Activated CD4-positive, alpha-beta T cell treated with anti-CD3 and anti-CD28 coated beads, Interleukin-2, amount 10 ng/mL, durations not matched to agents 7 days and 5 days (primary cell): ENCODE measurements around the gene EHMT1. TPM values are rescaled to one million over a fixed set of nuclear protein-coding genes. Genes with fewer than 3 reads are reported as not detected.
"Not testable (repeated sequence)": the region's sequence is repeated elsewhere in the genome, so short reads cannot be mapped to it uniquely, and the experiment has no call there.

Source experiments
- CTCF ChIA-PET: fragments of 350-600 bp; sonication (Branson Sonifier 250); formaldehyde crosslinking; loops from one replicate; lab custom pipeline; 2021; ENCODE audit warnings: antibody characterized with exemption; lab: Charles Lee
- POLR2A ChIA-PET: fragments of 350-600 bp; sonication (Branson Sonifier 250); formaldehyde crosslinking; loops from one replicate; lab custom pipeline; 2021; ENCODE audit warnings: antibody characterized with exemption; lab: Charles Lee
- DNase-seq: peaks from one replicate; pipeline ENCODE4 v3.0.0-alpha.2; 2020
- H3K27ac Mint-ChIP-seq: one replicate; pipeline ENCODE4 v1.8.0; 2021; ENCODE audit warnings: mild to moderate bottlenecking, moderate library complexity, mixed read lengths
- H3K27me3 Mint-ChIP-seq: one replicate; pipeline ENCODE4 v1.8.0; 2021; ENCODE audit warnings: mixed read lengths
- H3K36me3 Mint-ChIP-seq: one replicate; pipeline ENCODE4 v1.8.0; 2021; ENCODE audit warnings: low read depth, mixed read lengths
- H3K4me1 Mint-ChIP-seq: one replicate; pipeline ENCODE4 v1.8.0; 2021; ENCODE audit warnings: mixed read lengths
- H3K4me3 Mint-ChIP-seq: one replicate; pipeline ENCODE4 v1.8.0; 2021; ENCODE audit warnings: mild to moderate bottlenecking, moderate library complexity, mixed read lengths
- H3K9me3 Mint-ChIP-seq: one replicate; pipeline ENCODE4 v1.8.0; 2021; ENCODE audit warnings: mixed read lengths
- total RNA-seq, 2 experiments: library from RNA; stranded (reverse); gene quantifications; one replicate each; pipeline ENCODE4 v1.2.3, GENCODE V29; 2021

Gene EHMT1
- total RNA-seq, 2 experiments from 2014 or later, result 100 to 110 TPM

DNA sequence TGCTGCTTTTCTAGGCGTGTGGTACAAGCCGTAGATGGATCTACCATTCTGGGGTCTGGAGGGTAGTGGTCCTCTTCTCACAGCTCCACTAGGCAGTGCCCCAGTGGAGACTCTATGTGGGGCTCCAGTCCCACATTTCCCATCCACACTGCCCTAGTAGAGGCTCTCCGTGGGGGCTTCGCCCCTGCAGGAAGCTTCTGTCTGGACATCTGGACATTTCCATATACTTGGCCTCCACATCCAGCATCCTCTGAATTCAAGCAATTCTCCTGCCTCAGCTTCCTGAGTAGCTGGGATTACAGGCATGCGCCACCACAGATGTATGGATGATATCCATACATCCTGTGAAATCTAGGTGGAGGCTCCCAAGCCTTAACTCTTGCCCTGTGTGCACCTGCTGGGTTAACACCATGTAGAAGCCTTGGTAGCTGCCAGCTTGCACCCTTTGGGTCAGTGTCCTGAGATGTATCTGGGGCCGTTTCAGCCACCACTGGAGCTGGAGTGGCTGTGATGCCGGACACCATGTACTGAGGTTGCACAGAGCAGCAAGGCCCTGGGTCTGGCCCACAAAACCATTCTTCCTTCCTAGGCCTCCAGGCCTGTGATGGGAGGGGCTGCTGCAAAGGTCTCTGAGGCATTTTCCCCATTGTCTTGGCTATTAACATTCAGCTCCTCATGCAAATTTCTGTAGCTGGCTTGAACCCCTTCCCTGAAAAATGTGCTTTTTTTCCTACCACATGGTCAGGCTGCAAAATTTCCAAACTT lies 84.0 kb downstream of the EHMT1 start:
- no peak for DNase-seq
- Mint-ChIP-seq H3K27ac (no peak overlapping the region), H3K4me1 (peaks cover 23% of the 10 kb centered on the region), H3K36me3 (peaks cover 41% of the 10 kb centered on the region), H3K9me3 (peaks cover 27% of the 10 kb centered on the region), H3K4me3 (no peak overlapping the region), H3K27me3 (no peaks in the 10 kb centered on the region)
- CTCF ChIA-PET, result no interaction called here
- POLR2A ChIA-PET, result no interaction called here

GRCh38 chr9:137703842-137704508 lies 85.2 kb downstream of the EHMT1 start:
- no peak overlapping the region for H3K4me3 Mint-ChIP-seq
- POLR2A ChIA-PET, result no interaction called here

GRCh38 chr9:137705443-137705863 lies 86.6 kb downstream of the EHMT1 start:
- Mint-ChIP-seq H3K9me3 (peaks cover 25% of the 10 kb centered on the region), H3K4me1 (peaks cover 23% of the 10 kb centered on the region), H3K27me3 (no peaks in the 10 kb centered on the region), H3K27ac (no peak overlapping the region), H3K4me3 (peak overlapping the region; percentile 11), H3K36me3 (peaks cover 33% of the 10 kb centered on the region)
- POLR2A ChIA-PET, result no interaction called here
- peak; percentile 37 for DNase-seq
- CTCF ChIA-PET, result no interaction called here

More at GRCh38 chr9:137703842-137704508, 85.2 kb downstream of the EHMT1 start:
- Mint-ChIP-seq H3K27me3 (no peaks in the 10 kb centered on the region), H3K27ac (no peak overlapping the region), H3K9me3 (peaks cover 27% of the 10 kb centered on the region), H3K36me3 (peaks cover 40% of the 10 kb centered on the region), H3K4me1 (peaks cover 23% of the 10 kb centered on the region)
- CTCF ChIA-PET, result no interaction called here
- DNase-seq, result no peak

DNA sequence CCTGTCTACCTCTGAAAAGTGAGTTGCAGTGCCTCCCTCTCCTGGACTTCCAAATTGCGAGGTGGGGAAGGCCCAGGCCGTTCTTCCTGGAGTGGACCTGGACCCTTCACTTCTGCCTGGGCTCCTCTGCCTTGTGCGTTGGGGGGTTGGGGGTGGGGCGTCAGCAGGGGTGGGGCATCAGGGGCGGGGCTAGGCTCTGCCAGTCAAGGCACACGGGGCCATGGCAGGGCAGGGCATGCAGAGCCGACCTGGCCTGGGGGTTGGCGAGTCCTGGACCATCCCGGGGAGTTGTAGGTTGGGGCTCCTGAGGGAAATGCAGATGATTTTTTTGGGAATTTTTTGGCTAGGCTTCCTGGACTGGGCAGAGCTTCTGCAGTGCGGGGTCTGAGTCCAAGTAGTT lies 87.1 kb downstream of the EHMT1 start:
- ChIA-PET CTCF (no interaction called here), POLR2A (no interaction called here)
- Mint-ChIP-seq H3K36me3 (peaks cover 31% of the 10 kb centered on the region), H3K4me3 (no peak overlapping the region), H3K27me3 (no peaks in the 10 kb centered on the region), H3K27ac (no peak overlapping the region), H3K9me3 (peaks cover 21% of the 10 kb centered on the region), H3K4me1 (peaks cover 23% of the 10 kb centered on the region)
- DNase-seq, result no peak

DNA sequence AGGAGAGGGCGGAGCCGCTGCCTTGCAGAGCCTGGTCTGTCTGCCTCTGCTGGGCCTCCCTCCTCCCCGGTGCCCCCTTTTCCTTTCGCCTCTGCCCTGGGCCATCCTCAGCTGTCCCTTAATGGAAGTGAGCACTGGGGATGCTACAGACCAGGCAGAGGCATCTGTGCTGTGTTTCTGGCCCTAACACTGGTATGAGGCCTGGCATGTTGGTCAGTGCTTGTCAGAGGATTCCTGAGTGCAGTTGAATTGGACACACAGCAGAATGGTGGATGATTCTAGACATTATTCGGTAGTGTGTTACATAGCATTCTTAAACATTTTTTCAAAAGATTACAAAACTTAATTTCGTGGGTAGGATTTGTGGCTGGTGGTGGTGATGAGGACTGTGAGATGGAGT lies 88.6 kb downstream of the EHMT1 start:
- Mint-ChIP-seq H3K27ac (peak overlapping the region; percentile 52), H3K27me3 (no peaks in the 10 kb centered on the region), H3K4me1 (peaks cover 33% of the 10 kb centered on the region), H3K4me3 (no peak overlapping the region), H3K9me3 (peaks cover 24% of the 10 kb centered on the region), H3K36me3 (peaks cover 39% of the 10 kb centered on the region)
- CTCF ChIA-PET, result interaction anchor here (1.3 kb wide), 1 partner anchor 8 kb away, joined by 3 read pairs; no protein-coding TSS in a partner anchor
- POLR2A ChIA-PET, result no interaction called here
- no peak for DNase-seq

DNA sequence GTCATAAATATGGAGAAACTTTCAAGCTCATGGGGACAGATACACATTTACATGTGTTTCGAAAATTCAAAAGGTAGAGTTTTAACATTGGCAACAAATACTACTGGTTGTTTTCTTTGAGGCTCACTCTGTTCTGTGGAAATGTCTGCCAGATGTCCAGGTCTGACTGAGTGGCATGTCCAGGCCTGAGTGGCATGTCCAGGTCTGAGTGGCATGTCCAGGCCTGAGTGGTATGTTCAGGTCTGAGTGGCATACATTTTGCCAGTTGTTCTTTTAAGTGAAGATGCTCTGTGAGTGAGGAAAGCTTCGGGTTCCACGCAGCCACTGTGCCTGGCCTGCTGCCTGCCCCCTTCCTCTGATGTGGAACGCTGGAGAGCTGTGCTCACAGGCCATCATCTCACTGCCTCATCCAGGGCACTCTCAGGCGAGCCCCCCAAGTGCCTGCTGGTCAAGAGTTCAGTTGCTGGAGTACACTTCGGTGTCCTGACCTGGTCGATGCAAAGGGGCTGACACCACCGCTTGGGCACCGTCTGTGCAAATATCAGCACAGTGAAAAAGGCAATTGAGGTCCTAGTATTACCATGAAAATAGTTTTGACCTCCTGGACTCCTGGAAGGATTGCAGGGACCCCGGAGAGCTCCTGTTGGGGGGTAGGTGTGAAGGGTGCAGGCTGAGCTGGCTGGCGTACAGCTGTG lies 89.9 kb downstream of the EHMT1 start:
- H3K36me3 Mint-ChIP-seq, result peaks cover 33% of the 10 kb centered on the region
- H3K4me3 Mint-ChIP-seq, result peak overlapping the region; percentile 22
- POLR2A ChIA-PET, result no interaction called here
- CTCF ChIA-PET, result interaction anchor here (1.3 kb wide), 1 partner anchor 9 kb away, joined by 3 read pairs; no protein-coding TSS in a partner anchor
- no peak overlapping the region for H3K27ac Mint-ChIP-seq
- DNase-seq, result no peak
- H3K4me1 Mint-ChIP-seq, result peaks cover 37% of the 10 kb centered on the region
- no peaks in the 10 kb centered on the region for H3K27me3 Mint-ChIP-seq
- H3K9me3 Mint-ChIP-seq, result peaks cover 20% of the 10 kb centered on the region

GRCh38 chr9:137709411-137710101 lies 90.8 kb downstream of the EHMT1 start:
- H3K36me3 Mint-ChIP-seq, result peaks cover 35% of the 10 kb centered on the region
- ChIA-PET CTCF (interaction anchor here (1.2 kb wide), 1 partner anchor 37 kb away, joined by 3 read pairs; no protein-coding TSS in a partner anchor), POLR2A (no interaction called here)
- peaks cover 19% of the 10 kb centered on the region for H3K9me3 Mint-ChIP-seq
- no peaks in the 10 kb centered on the region for H3K27me3 Mint-ChIP-seq
- peaks cover 38% of the 10 kb centered on the region for H3K4me1 Mint-ChIP-seq
- no peak overlapping the region for H3K4me3 Mint-ChIP-seq
- no peak for DNase-seq
- H3K27ac Mint-ChIP-seq, result no peak overlapping the region

DNA sequence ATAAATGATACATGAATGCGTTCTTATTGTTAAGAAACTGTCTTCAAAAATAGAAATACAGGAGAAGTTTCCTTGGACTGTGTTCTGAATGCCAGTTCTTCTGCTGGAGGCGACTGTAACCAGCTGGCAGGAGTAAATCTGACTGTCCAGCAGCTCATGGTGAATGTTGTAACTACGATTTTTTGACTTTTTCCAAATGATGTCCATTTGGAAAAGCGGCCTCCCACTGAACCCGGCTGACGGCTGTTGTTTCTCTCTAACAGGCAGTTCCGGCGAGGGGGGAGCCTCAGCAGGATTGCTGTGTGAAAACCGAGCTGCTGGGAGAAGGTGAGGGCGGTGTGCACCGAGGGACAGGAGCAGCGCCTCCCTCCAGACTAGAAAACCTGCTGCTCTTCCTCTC lies 91.9 kb downstream of the EHMT1 start:
- H3K27me3 Mint-ChIP-seq, result no peaks in the 10 kb centered on the region
- H3K4me3 Mint-ChIP-seq, result no peak overlapping the region
- peaks cover 37% of the 10 kb centered on the region for H3K36me3 Mint-ChIP-seq
- CTCF ChIA-PET, result no interaction called here
- POLR2A ChIA-PET, result no interaction called here
- H3K9me3 Mint-ChIP-seq, result peaks cover 22% of the 10 kb centered on the region
- peaks cover 35% of the 10 kb centered on the region for H3K4me1 Mint-ChIP-seq
- H3K27ac Mint-ChIP-seq, result no peak overlapping the region
- DNase-seq, result no peak

DNA sequence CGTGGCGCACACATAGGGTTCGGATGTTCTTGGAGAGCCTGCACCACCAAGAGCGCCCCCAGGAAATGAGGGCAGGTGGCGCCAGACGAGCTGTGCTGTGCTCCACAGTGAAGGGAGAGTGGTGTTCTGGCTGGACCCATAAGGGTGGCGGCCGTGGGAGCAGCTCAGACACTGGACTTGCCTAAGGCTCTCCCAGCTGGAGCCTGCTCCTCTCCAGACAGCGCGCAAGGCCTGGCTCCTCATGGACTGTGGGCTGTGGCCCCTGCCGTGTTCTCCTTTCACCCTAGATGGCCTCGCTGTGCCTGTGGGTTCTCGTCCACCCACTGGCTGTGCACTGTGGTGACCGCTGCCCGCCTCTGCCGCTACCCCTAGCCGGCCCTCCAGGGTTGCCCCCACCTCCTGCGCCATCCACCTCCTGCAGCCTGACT lies 92.9 kb downstream of the EHMT1 start:
- Mint-ChIP-seq H3K36me3 (peaks cover 41% of the 10 kb centered on the region), H3K4me3 (no peak overlapping the region), H3K4me1 (peaks cover 31% of the 10 kb centered on the region), H3K9me3 (peaks cover 26% of the 10 kb centered on the region), H3K27me3 (no peaks in the 10 kb centered on the region), H3K27ac (no peak overlapping the region)
- CTCF ChIA-PET, result no interaction called here
- POLR2A ChIA-PET, result no interaction called here
- DNase-seq, result no peak

DNA sequence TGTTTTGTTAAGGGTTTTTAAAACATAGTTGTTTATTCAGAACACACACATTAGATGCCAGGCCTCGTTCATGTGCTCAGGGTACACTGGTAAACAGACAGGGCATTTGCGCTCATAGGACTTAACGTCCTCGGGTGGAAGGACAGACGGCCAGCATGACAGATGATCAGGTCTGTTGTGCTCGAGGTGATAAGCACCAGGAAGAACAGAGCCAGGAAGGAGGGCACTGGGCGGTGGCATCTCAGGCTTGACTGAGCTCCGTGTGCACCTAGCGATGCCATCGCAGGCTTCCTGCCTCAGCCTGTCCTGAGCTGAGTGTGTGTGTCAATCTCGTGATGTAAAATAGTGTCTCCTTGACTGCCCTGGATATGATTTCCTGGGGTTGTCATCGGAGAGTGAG lies 96.5 kb downstream of the EHMT1 start:
- Mint-ChIP-seq H3K4me1 (peaks cover 29% of the 10 kb centered on the region), H3K36me3 (peaks cover 75% of the 10 kb centered on the region), H3K27ac (peak overlapping the region; percentile 71), H3K27me3 (no peaks in the 10 kb centered on the region), H3K9me3 (peaks cover 46% of the 10 kb centered on the region), H3K4me3 (peak overlapping the region; percentile 25)
- POLR2A ChIA-PET, result no interaction called here
- CTCF ChIA-PET, result no interaction called here
- no peak for DNase-seq

GRCh38 chr9:137715866-137716693 lies 97.3 kb downstream of the EHMT1 start:
- Mint-ChIP-seq H3K4me3 (peak overlapping the region; percentile 3), H3K36me3 (peaks cover 77% of the 10 kb centered on the region), H3K9me3 (peaks cover 47% of the 10 kb centered on the region), H3K4me1 (peaks cover 27% of the 10 kb centered on the region), H3K27ac (peak overlapping the region; percentile 71)
- DNase-seq, CTCF ChIA-PET, POLR2A ChIA-PET, H3K27me3 Mint-ChIP-seq: not testable (repeated sequence)
